ENCODE results near the gene YBEY.

The YBEY gene

GRCh38 chr21:46334351-46335140 is 48.4 kb downstream of the YBEY start:
- no peak for DNase-seq

GRCh38 chr21:46336603-46337002 is 50.5 kb downstream of the YBEY start:
- DNase-seq, result no peak

GRCh38 chr21:46340998-46341397 is 54.9 kb downstream of the YBEY start:
- no peak for DNase-seq

GRCh38 chr21:46344219-46344915 is 58.2 kb downstream of the YBEY start:
- DNase-seq, result no peak

- no peak for DNase-seq
These were observed 59.7 kb downstream of the YBEY start for GRCh38 chr21:46345861-46346260.

GRCh38 chr21:46346296-46347202 is 60.4 kb downstream of the YBEY start:
- DNase-seq, result no peak

- DNase-seq, result no peak
These were observed 61.0 kb downstream of the YBEY start for GRCh38 chr21:46347203-46347550.
